ENCODE data around the gene COL15A1.

Gene COL15A1

DNA sequence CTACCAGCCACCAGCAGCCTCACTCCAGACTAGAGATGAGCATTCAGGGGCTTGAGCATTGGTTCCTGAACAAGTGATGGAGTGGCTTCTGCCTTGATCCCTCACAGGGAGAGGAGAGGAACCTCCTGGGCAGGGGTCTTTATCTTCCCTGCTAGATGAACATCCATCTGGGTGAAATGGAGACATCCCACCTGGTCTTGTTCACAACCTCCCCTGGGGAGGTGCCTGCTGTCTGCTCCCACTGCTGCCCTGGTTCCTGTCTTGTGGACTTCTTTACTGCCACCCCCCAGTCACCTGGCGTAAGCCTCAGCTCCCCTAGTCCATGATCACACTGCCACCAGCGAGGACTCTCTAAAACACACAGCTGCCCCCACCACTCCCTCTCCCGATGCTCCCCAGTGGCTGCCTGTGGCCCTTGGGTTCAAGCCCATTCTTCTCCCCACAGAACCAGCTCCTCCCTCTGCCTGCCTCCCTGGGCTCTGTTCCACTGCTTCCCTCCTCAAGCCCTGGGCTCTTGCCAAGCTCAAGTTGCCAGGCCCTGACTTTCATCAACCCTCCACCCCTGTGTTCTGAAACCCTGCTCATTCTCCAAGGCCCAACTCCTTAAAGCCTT is 51.5 kb downstream of the COL15A1 start:
- H3K27ac ChIP-seq, result no peak overlapping the region
- TF ChIP-seq, protein P1, sequence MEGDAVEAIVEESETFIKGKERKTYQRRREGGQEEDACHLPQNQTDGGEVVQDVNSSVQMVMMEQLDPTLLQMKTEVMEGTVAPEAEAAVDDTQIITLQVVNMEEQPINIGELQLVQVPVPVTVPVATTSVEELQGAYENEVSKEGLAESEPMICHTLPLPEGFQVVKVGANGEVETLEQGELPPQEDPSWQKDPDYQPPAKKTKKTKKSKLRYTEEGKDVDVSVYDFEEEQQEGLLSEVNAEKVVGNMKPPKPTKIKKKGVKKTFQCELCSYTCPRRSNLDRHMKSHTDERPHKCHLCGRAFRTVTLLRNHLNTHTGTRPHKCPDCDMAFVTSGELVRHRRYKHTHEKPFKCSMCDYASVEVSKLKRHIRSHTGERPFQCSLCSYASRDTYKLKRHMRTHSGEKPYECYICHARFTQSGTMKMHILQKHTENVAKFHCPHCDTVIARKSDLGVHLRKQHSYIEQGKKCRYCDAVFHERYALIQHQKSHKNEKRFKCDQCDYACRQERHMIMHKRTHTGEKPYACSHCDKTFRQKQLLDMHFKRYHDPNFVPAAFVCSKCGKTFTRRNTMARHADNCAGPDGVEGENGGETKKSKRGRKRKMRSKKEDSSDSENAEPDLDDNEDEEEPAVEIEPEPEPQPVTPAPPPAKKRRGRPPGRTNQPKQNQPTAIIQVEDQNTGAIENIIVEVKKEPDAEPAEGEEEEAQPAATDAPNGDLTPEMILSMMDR (conservative IDR thresholded peaks at IDR 0.05), result no peak

DNA sequence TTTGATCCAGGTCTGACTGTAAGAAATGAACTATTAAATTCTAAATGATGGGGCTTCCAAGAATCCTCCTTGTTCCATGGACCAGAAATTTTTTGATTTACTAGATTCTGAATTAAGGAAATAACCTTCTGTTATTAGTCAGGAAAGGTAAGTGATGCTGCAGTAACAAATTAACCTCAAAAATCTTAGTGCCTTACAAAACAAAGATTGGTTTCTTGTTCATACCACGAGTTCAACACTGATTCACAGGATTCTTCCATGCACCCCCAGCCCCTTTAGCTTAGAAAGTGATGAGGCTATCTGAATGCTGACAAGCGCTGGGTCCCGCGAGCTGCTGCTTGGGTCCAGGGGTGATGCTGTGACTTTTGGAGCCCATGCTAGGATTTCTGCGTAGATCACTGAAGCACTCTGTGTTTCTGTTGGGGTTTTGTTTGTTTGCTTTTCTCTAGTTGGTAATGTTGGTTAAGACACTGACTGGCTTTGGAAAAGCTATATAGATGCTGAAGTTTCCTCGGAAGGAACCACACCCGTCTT is 52.3 kb downstream of the COL15A1 start:
- TF ChIP-seq, protein P1 (conservative IDR thresholded peaks at IDR 0.05), result no peak
- no peak overlapping the region for H3K27ac ChIP-seq

DNA sequence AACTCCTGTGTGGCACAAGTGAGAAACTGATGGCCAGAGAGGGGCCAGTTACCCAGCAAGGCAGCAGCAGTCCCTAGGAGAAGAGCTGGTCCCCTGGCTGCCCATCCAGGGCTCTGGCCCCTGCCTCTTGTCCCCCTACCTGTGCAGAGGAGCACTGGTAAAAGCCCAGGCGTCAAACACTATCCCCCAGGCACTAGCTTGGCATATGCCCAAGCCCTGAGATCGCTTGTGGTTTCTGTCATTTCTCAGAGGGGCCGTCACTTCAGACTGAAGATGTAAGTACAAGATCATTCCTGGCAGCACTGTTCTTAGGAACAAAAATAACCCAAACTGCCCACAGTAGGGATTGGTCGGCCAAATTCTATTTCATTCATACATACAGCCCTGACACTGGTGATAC is 53.9 kb downstream of the COL15A1 start:
- TF ChIP-seq, protein P1 (conservative IDR thresholded peaks at IDR 0.05), result no peak
- no peak overlapping the region for H3K27ac ChIP-seq

- no peak overlapping the region for H3K27ac ChIP-seq
- TF ChIP-seq, protein P1 (conservative IDR thresholded peaks at IDR 0.05), result peak; percentile 91
Observed at GRCh38 chr9:98998441-98999151, 54.9 kb downstream of the COL15A1 start.

DNA sequence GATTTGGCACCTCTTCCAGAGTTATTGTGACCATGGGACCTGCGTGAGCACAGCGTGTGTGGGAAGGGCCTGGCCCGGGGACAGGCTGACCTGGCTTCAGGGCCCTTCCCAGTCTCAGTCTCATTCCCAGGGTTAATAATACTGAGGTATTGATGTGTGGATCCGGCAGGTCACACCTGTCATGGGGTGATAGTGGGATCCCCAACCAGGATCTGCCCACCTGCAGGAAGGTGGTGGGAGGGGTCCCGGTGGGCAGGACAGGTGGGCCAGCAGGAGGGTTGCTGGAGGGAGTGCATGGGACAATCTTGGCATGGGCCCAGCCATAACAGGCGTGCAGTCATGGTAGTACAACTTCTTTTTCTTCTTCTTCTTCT is 55.4 kb downstream of the COL15A1 start:
- TF ChIP-seq, protein P1 (conservative IDR thresholded peaks at IDR 0.05), result peak; percentile 54
- H3K27ac ChIP-seq, result no peak overlapping the region

GRCh38 chr9:99000476-99001395 is 57.0 kb downstream of the COL15A1 start:
- H3K27ac ChIP-seq, result no peak overlapping the region
- TF ChIP-seq, protein P1 (conservative IDR thresholded peaks at IDR 0.05), result peak; percentile 84

- no peak overlapping the region for H3K27ac ChIP-seq
- TF ChIP-seq, protein P1 (conservative IDR thresholded peaks at IDR 0.05), result no peak
Observed at GRCh38 chr9:99001892-99002291, 58.2 kb downstream of the COL15A1 start.
